Activated B cell treated with CpG ODN at 0.5 μM for 24 hours (primary cell): Measurements from ENCODE around the gene GIMAP7. TPM values are rescaled to one million over a fixed set of nuclear protein-coding genes. Genes with fewer than 3 reads are reported as not detected.

Experiments used
- ATAC-seq: fragments of 200-7000 bp; cut with Tn5 transposase; one replicate; pipeline ENCODE4 v1.10.0; 2021; ENCODE audit warnings: low read depth, mild to moderate bottlenecking, moderate library complexity
- CTCF ChIA-PET: fragments of 350-600 bp; sonication (Branson Sonifier 250); formaldehyde crosslinking; loops from one replicate; lab custom pipeline; 2021; ENCODE audit warnings: antibody characterized with exemption; lab: Charles Lee
- POLR2A ChIA-PET: fragments of 350-600 bp; sonication (Branson Sonifier 250); formaldehyde crosslinking; loops from one replicate; lab custom pipeline; 2021; ENCODE audit warnings: antibody characterized with exemption; lab: Charles Lee
- DNase-seq: peaks from one replicate; pipeline ENCODE4 v3.0.0; 2022
- H3K27ac Mint-ChIP-seq: one replicate; pipeline ENCODE4 v1.8.0; 2020; ENCODE audit warnings: mixed read lengths
- H3K27me3 Mint-ChIP-seq: one replicate; pipeline ENCODE4 v1.8.0; 2021; ENCODE audit warnings: mixed read lengths
- H3K36me3 Mint-ChIP-seq: one replicate; pipeline ENCODE4 v1.8.0; 2021; ENCODE audit warnings: low read depth, mixed read lengths
- H3K4me1 Mint-ChIP-seq: one replicate; pipeline ENCODE4 v1.8.0; 2021; ENCODE audit warnings: mixed read lengths
- H3K4me3 Mint-ChIP-seq: one replicate; pipeline ENCODE4 v1.8.0; 2020; ENCODE audit warnings: mild to moderate bottlenecking, mixed read lengths
- H3K9me3 Mint-ChIP-seq: one replicate; pipeline ENCODE4 v1.8.0; 2020; ENCODE audit warnings: mixed read lengths
- CTCF ChIP-seq: fragments of 200-600 bp; IDR thresholded peaks from one replicate; pipeline ENCODE4 v1.8.0; 2022; ENCODE audit warnings: antibody characterized with exemption, mild to moderate bottlenecking
- intact Hi-C: fragments of 100-400 bp; cut with micrococcal nuclease; formaldehyde crosslinking; loops from one replicate; pipeline ENCODE4 v1.15.1; 2024
- total RNA-seq: library from RNA; stranded (reverse); gene quantifications from 2 replicates; pipeline ENCODE4 v1.2.3, GENCODE V29; 2022

The GIMAP7 gene
- 0.39 TPM in 1 of 2 replicates, not detected in the other for total RNA-seq

GRCh38 chr7:150514748-150515222 lies at the start of gene GIMAP7:
TSS of gene GIMAP7 (plus strand) at chr7:150514872. CDS start at chr7:150519975, 5,103 bp downstream.
- no peak for TF ChIP-seq CTCF
- H3K9me3 Mint-ChIP-seq = peaks cover 2% of the 10 kb centered on the region
- CTCF ChIA-PET = no interaction called here
- H3K4me1 Mint-ChIP-seq = peaks cover 8% of the 10 kb centered on the region
- intact Hi-C loops = no loop called here
- H3K27ac Mint-ChIP-seq = no peak within 1 kb of the TSS
- H3K27me3 Mint-ChIP-seq = peaks cover 12% of the 10 kb centered on the region
- peak within 1 kb of the TSS; percentile 17 for H3K4me3 Mint-ChIP-seq
- H3K36me3 Mint-ChIP-seq = no peaks in the 10 kb centered on the region
- no peak for ATAC-seq
- POLR2A ChIA-PET = no interaction called here
- no peak for DNase-seq

- H3K4me3 Mint-ChIP-seq = no peak overlapping the region
- no peaks in the 10 kb centered on the region for H3K4me1 Mint-ChIP-seq
These were observed 49.7 kb upstream of the GIMAP7 start for GRCh38 chr7:150464962-150465361.

GRCh38 chr7:150465414-150465813 lies 49.3 kb upstream of the GIMAP7 start:
- ATAC-seq (no peak), DNase-seq (no peak)
- H3K4me1 Mint-ChIP-seq = no peaks in the 10 kb centered on the region
- intact Hi-C loops = no loop called here
- peaks cover 3% of the 10 kb centered on the region for H3K27me3 Mint-ChIP-seq
- ChIA-PET POLR2A (no interaction called here), CTCF (no interaction called here)
- H3K27ac Mint-ChIP-seq = no peak overlapping the region
- H3K9me3 Mint-ChIP-seq = peaks cover 29% of the 10 kb centered on the region
- peaks cover 12% of the 10 kb centered on the region for H3K36me3 Mint-ChIP-seq
- no peak for TF ChIP-seq CTCF
- H3K4me3 Mint-ChIP-seq = no peak overlapping the region

More at GRCh38 chr7:150464962-150465361, 49.7 kb upstream of the GIMAP7 start:
- ChIA-PET CTCF (no interaction called here), POLR2A (no interaction called here)
- intact Hi-C loops = no loop called here
- ATAC-seq = no peak
- H3K27ac Mint-ChIP-seq = no peak overlapping the region
- peaks cover 3% of the 10 kb centered on the region for H3K27me3 Mint-ChIP-seq
- peaks cover 12% of the 10 kb centered on the region for H3K36me3 Mint-ChIP-seq
- H3K9me3 Mint-ChIP-seq = peaks cover 32% of the 10 kb centered on the region
- DNase-seq = no peak
- TF ChIP-seq CTCF = no peak

GRCh38 chr7:150466477-150466876 lies 48.2 kb upstream of the GIMAP7 start:
- DNase-seq (no peak), ATAC-seq (no peak)
- no peak overlapping the region for H3K27ac Mint-ChIP-seq
- H3K4me1 Mint-ChIP-seq = no peaks in the 10 kb centered on the region
- POLR2A ChIA-PET = no interaction called here
- no peak for TF ChIP-seq CTCF
- H3K36me3 Mint-ChIP-seq = peaks cover 12% of the 10 kb centered on the region
- H3K4me3 Mint-ChIP-seq = no peak overlapping the region
- CTCF ChIA-PET = no interaction called here
- intact Hi-C loops = no loop called here
- H3K9me3 Mint-ChIP-seq = peaks cover 19% of the 10 kb centered on the region
- peaks cover 3% of the 10 kb centered on the region for H3K27me3 Mint-ChIP-seq

- Mint-ChIP-seq H3K27me3 (peaks cover 9% of the 10 kb centered on the region), H3K4me3 (no peak overlapping the region), H3K36me3 (peaks cover 1% of the 10 kb centered on the region), H3K4me1 (no peaks in the 10 kb centered on the region), H3K27ac (no peak overlapping the region), H3K9me3 (peaks cover 4% of the 10 kb centered on the region)
- POLR2A ChIA-PET = no interaction called here
- ATAC-seq (no peak), DNase-seq (no peak)
- no peak for TF ChIP-seq CTCF
- intact Hi-C loops = no loop called here
- CTCF ChIA-PET = no interaction called here
These were observed 46.4 kb upstream of the GIMAP7 start for GRCh38 chr7:150468241-150468640.
